ENCODE results near the gene NPAS3.

NPAS3 gene

DNA sequence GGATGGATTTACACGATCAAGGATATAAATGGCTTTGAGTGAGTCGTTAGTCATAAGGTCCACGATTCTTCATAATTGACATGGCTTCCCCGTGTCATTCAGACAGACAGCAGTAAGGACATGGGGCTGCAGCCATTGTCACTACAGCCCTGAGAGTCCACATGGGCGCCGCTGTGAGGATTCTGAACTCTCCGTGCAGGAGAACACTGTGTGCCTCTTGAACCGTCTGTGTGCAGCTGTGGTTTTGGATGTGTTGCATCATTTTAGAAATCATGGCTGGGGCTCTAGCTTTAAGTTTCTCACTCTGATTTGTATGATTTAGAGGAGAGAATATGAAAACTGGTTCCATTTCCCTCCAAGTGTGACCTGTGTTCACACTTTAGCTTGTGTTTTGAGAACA, 47.2 kb downstream of the NPAS3 start:
- TF ChIP-seq, protein P1, sequence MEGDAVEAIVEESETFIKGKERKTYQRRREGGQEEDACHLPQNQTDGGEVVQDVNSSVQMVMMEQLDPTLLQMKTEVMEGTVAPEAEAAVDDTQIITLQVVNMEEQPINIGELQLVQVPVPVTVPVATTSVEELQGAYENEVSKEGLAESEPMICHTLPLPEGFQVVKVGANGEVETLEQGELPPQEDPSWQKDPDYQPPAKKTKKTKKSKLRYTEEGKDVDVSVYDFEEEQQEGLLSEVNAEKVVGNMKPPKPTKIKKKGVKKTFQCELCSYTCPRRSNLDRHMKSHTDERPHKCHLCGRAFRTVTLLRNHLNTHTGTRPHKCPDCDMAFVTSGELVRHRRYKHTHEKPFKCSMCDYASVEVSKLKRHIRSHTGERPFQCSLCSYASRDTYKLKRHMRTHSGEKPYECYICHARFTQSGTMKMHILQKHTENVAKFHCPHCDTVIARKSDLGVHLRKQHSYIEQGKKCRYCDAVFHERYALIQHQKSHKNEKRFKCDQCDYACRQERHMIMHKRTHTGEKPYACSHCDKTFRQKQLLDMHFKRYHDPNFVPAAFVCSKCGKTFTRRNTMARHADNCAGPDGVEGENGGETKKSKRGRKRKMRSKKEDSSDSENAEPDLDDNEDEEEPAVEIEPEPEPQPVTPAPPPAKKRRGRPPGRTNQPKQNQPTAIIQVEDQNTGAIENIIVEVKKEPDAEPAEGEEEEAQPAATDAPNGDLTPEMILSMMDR (IDR thresholded peaks at IDR 0.05; ENCODE audit: low read depth, low read length, missing control alignments): no peak
- H3K4me3 ChIP-seq (ENCODE audit: low read depth, low read length): no peak overlapping the region
- DNase-seq (ENCODE audit: low read depth): no peak

DNA sequence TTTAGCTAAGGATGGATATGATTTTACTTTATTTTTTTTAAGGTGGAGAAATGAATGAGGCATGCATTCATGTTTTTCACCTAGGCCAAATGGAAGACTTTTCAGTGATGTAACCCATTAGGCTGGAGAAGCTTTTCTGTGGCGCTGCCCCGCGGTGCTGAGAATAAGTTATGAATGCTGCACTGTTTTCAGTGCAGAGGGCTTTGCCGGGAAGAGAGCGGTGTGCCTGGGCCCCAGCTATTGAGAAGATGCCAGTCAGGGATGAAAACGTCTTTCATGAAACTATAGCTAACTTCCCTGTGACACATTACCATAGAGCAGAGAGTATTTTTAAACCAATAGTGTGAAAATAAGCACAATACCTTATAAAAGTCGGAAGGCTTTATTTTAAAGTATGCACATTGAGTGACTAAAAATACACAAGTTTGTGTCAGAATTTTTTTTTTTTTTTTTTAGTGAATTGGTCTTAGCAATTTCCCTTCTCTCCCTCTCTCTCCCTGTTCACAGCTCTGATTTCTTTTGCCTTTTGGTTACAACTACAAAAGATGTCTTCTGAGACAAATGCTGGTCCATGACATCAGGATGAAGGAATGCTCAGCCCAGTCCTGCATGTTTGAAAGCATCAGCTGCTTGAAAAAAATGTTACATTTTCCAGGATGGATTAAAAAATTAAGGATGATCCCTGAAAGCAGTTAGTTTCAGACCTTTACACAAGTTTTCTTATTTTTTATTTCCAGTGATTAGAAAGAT, 48.3 kb downstream of the NPAS3 start:
- DNase-seq (ENCODE audit: low read depth): no peak
- H3K4me3 ChIP-seq (ENCODE audit: low read depth, low read length): no peak overlapping the region
- TF ChIP-seq, protein P1 (IDR thresholded peaks at IDR 0.05; ENCODE audit: low read depth, low read length, missing control alignments): no peak

DNA sequence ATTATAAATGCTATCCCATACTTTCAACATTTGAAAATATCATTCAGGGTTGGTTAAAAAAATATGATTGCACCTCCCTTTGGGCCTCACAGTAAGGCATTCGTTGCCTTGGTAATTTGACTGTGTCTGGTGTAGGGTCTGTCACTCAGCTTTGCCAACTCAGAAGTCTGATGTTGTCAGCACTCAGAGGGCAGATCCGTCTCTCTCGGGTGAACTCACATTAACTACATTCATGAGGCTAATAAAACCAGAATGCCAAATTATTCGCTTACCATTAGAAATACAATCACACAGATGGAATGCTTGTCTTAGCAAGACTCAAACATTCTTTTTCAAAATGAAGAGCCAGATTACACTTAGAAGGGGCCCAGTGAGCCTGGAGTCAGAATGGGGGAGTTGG, 53.0 kb downstream of the NPAS3 start:
- DNase-seq (ENCODE audit: low read depth): no peak
- H3K4me3 ChIP-seq (ENCODE audit: low read depth, low read length): no peak overlapping the region
- TF ChIP-seq, protein P1 (IDR thresholded peaks at IDR 0.05; ENCODE audit: low read depth, low read length, missing control alignments): no peak

DNA sequence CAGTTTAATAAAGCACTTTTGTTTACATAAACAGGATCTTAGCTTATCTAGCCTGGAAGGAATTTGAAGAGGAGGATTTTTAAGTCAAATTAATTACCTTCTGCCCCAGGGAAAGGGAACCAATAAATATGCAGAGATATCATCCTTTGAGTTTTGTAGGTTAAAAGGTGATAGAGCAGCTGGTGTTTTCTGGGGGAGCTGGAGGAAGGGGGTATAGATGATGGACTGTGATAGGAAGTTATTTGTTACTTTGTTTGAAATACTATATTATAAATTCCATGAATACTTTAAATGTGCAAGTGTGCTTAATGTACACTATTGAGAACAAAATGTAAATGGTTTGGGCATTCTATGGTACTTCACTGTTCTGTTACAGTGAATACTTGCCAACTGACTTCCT, 55.2 kb downstream of the NPAS3 start:
- H3K4me3 ChIP-seq (ENCODE audit: low read depth, low read length): no peak overlapping the region
- TF ChIP-seq, protein P1 (IDR thresholded peaks at IDR 0.05; ENCODE audit: low read depth, low read length, missing control alignments): no peak
- no peak for DNase-seq (ENCODE audit: low read depth)

DNA sequence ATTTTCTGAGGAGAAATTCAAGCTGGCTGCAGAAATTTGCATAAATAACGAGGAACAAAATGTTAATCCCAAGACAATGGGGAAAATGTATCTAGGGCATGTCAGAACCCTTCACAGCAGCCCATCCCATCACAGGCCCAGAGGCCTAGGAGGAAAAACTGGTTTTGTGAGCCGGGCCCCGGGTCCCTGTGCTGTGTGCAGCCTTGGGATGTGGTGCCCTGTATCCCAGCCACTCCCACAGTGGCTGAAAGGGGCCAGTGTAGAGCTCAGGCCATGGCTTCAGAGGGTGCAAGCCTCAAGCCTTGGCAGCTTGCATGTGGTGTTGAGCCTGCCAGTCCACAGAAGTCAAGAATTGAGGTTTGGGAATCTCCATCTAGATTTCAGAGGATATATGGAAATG, 57.7 kb downstream of the NPAS3 start:
- TF ChIP-seq, protein P1 (IDR thresholded peaks at IDR 0.05; ENCODE audit: low read depth, low read length, missing control alignments): no peak
- DNase-seq (ENCODE audit: low read depth): no peak
- H3K4me3 ChIP-seq (ENCODE audit: low read depth, low read length): no peak overlapping the region

DNA sequence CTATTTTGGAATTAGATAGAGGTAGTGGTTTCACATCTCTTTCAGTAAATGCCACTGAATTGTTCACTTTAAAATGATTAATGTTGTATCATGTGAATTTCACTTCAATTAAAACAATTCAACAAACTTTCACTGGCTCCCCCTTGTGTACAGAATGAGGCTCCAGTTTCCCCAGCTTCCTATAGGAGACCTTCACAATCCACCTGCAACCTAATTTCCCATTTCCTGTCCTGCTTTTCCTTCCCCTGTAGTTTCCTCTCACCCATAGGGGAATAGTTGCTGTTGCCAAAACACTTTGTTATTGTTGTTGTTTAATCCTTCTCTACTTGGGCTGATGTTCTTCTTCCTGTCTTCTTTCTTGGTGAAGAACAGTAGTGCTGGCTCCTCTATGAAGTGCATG, 59.8 kb downstream of the NPAS3 start:
- DNase-seq (ENCODE audit: low read depth): no peak

More for the DNA sequence above, 59.8 kb downstream of the NPAS3 start:
- no peak overlapping the region for H3K4me3 ChIP-seq (ENCODE audit: low read depth, low read length)
- TF ChIP-seq, protein P1 (IDR thresholded peaks at IDR 0.05; ENCODE audit: low read depth, low read length, missing control alignments): peak; percentile 25
